Measurements from ENCODE around the gene CD68. TPM values are rescaled to one million over a fixed set of nuclear protein-coding genes. Genes with fewer than 3 reads are reported as not detected.

Gene CD68
- total and polyA plus RNA-seq, 2 donors, result 47.0 to 124 TPM

DNA sequence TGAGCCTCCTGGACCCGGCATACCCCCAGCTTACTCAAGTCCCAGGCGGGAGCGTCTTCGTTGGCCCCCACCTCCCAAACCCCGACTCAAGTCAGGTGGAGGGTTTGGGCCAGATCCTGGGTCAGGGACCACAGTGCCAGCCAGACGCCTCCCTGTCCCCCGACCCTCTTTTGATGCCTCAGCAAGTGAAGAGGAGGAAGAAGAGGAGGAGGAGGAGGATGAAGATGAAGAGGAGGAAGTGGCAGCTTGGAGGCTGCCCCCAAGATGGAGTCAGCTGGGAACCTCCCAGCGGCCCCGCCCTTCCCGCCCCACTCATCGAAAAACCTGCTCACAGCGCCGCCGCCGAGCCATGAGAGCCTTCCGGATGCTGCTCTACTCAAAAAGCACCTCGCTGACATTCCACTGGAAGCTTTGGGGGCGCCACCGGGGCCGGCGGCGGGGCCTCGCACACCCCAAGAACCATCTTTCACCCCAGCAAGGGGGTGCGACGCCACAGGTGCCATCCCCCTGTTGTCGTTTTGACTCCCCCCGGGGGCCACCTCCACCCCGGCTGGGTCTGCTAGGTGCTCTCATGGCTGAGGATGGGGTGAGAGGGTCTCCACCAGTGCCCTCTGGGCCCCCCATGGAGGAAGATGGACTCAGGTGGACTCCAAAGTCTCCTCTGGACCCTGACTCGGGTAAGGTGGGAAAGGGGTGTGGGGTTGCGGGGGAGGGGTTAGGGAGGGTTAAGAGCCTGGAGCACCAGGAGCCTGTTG, 16.1 kb upstream of the CD68 start:
- 96% methylated on average over 30 of the region's 30 CpGs for WGBS
- H3K36me3 ChIP-seq (ENCODE audit: control insufficient read depth in 2 of 2, insufficient read depth in 2 of 2, low read length in 1 of 2), result peaks cover 30 to 47% of the 10 kb centered on the region in 2 donors
- no peak for DNase-seq (ENCODE audit: low read depth in 6 of 9, low spot score in 9 of 9)
- H3K4me3 ChIP-seq (ENCODE audit: low read length in 2 of 2), result no peak overlapping the region
- peaks cover 0 to 14% of the 10 kb centered on the region in 2 donors for H3K27me3 ChIP-seq (ENCODE audit: control insufficient read depth in 2 of 2, insufficient read depth in 1 of 2, low read length in 1 of 2)
- H3K27ac ChIP-seq (ENCODE audit: low read depth in 1 of 2, low read length in 1 of 2), result no peak overlapping the region
- H3K4me1 ChIP-seq (ENCODE audit: control insufficient read depth in 2 of 2, insufficient read depth in 2 of 2, low read length in 2 of 2), result peaks cover 25 to 45% of the 10 kb centered on the region in 2 donors
- peaks cover 0 to 5% of the 10 kb centered on the region in 2 donors for H3K9me3 ChIP-seq (ENCODE audit: control insufficient read depth in 2 of 2, insufficient read depth in 1 of 2, low read length in 1 of 2)

DNA sequence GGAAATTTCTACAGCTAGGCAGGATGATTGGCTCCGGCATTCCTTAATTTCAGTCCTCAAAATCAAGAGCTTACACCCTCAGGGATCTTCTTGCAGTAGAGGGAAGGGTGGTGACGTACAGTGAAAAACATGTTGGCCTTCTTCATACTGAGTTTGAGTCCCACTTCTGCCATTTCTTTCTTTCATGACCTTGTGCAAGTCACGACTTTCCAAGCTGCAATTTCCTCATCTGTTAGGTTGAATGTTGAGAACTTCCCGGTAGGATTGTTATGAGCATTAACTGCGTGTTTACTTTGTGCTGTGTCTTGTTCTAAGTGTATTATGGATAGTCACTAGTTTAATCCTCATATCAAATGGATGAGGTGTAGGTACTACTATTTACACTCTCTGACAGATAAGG, 9.9 kb upstream of the CD68 start:
- H3K4me3 ChIP-seq (ENCODE audit: low read length in 2 of 2), result no peak overlapping the region
- no peak overlapping the region for H3K27ac ChIP-seq (ENCODE audit: low read depth in 1 of 2, low read length in 1 of 2)
- peaks cover 38 to 66% of the 10 kb centered on the region in 2 donors for H3K36me3 ChIP-seq (ENCODE audit: control insufficient read depth in 2 of 2, insufficient read depth in 2 of 2, low read length in 1 of 2)
- H3K4me1 ChIP-seq (ENCODE audit: control insufficient read depth in 2 of 2, insufficient read depth in 2 of 2, low read length in 2 of 2), result peaks cover 3 to 15% of the 10 kb centered on the region in 2 donors
- H3K27me3 ChIP-seq (ENCODE audit: control insufficient read depth in 2 of 2, insufficient read depth in 1 of 2, low read length in 1 of 2), result no peaks in the 10 kb centered on the region
- H3K9me3 ChIP-seq (ENCODE audit: control insufficient read depth in 2 of 2, insufficient read depth in 1 of 2, low read length in 1 of 2), result peaks cover 0 to 3% of the 10 kb centered on the region in 2 donors
- 98% methylated on average over 5 of the region's 5 CpGs for WGBS
- DNase-seq (ENCODE audit: low read depth in 6 of 9, low spot score in 9 of 9), result no peak

DNA sequence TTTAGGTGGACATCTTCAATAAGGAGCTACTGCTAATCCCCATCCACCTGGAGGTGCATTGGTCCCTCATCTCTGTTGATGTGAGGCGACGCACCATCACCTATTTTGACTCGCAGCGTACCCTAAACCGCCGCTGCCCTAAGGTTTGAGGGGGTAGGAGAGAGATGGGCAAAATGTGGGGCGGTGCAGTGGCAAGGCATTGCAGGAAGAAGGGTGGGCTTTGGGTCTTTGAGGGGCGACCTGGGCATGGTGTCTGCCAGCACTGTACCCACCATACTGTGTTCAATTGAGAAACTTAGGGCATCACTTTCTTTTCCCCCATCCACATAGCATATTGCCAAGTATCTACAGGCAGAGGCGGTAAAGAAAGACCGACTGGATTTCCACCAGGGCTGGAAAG, 9.1 kb upstream of the CD68 start:
- Histone ChIP-seq H3K4me1 (ENCODE audit: control insufficient read depth in 2 of 2, insufficient read depth in 2 of 2, low read length in 2 of 2) (peaks cover 5 to 23% of the 10 kb centered on the region in 2 donors), H3K27me3 (ENCODE audit: control insufficient read depth in 2 of 2, insufficient read depth in 1 of 2, low read length in 1 of 2) (no peaks in the 10 kb centered on the region), H3K36me3 (ENCODE audit: control insufficient read depth in 2 of 2, insufficient read depth in 2 of 2, low read length in 1 of 2) (peaks cover 39 to 66% of the 10 kb centered on the region in 2 donors), H3K27ac (ENCODE audit: low read depth in 1 of 2, low read length in 1 of 2) (no peak overlapping the region), H3K9me3 (ENCODE audit: control insufficient read depth in 2 of 2, insufficient read depth in 1 of 2, low read length in 1 of 2) (peaks cover 0 to 3% of the 10 kb centered on the region in 2 donors), H3K4me3 (ENCODE audit: low read length in 2 of 2) (no peak overlapping the region)
- WGBS, result 97% methylated on average over 10 of the region's 10 CpGs
- DNase-seq (ENCODE audit: low read depth in 6 of 9, low spot score in 9 of 9), result no peak

DNA sequence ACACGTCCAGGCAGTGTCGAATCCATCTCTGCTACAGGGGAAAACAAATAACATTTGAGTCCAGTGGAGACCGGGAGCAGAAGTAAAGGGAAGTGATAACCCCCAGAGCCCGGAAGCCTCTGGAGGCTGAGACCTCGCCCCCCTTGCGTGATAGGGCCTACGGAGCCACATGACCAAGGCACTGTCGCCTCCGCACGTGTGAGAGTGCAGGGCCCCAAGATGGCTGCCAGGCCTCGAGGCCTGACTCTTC, 7.2 kb upstream of the CD68 start:
- peaks cover 48 to 68% of the 10 kb centered on the region in 2 donors for H3K36me3 ChIP-seq (ENCODE audit: control insufficient read depth in 2 of 2, insufficient read depth in 2 of 2, low read length in 1 of 2)
- H3K27me3 ChIP-seq (ENCODE audit: control insufficient read depth in 2 of 2, insufficient read depth in 1 of 2, low read length in 1 of 2), result no peaks in the 10 kb centered on the region
- H3K4me1 ChIP-seq (ENCODE audit: control insufficient read depth in 2 of 2, insufficient read depth in 2 of 2, low read length in 2 of 2), result peaks cover 8 to 34% of the 10 kb centered on the region in 2 donors
- peaks cover 0 to 3% of the 10 kb centered on the region in 2 donors for H3K9me3 ChIP-seq (ENCODE audit: control insufficient read depth in 2 of 2, insufficient read depth in 1 of 2, low read length in 1 of 2)
- peak in 1 of 9 donors; percentile 94 for DNase-seq (ENCODE audit: low read depth in 6 of 9, low spot score in 9 of 9)
- peak overlapping the region; percentile 72 to 77 for H3K27ac ChIP-seq (ENCODE audit: low read depth in 1 of 2, low read length in 1 of 2)
- H3K4me3 ChIP-seq (ENCODE audit: low read length in 2 of 2), result peak overlapping the region; percentile 51 to 59
- under 1% methylated on average over 11 of the region's 11 CpGs for WGBS

DNA sequence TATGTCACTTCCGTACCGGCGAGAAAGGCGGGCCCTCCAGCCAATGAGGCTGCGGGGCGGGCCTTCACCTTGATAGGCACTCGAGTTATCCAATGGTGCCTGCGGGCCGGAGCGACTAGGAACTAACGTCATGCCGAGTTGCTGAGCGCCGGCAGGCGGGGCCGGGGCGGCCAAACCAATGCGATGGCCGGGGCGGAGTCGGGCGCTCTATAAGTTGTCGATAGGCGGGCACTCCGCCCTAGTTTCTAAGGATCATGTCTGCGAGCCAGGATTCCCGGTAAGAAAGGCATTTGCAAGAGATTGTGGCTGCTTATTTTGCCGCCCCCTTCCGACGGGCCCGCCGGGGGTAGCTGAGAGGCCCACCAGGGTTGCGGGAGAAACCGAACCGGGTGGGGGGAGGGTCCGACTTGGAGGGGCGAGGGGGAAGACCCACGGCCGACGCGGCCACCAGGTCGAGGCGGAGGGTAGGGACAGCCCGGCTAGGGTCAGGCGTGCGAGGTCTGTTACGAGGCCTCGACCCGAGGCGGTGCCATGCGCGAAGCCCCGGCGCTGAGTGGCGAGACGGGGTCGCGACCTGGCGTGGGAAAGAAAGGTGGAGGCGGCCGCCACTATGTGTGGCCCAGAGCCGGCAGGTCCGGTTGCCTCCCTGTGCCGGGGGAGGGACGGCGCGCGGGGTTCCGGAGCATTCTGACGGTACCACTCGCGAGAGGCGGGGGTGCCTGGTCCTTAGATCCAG, 6.7 kb upstream of the CD68 start:
- Histone ChIP-seq H3K27me3 (ENCODE audit: control insufficient read depth in 2 of 2, insufficient read depth in 1 of 2, low read length in 1 of 2) (no peaks in the 10 kb centered on the region), H3K4me1 (ENCODE audit: control insufficient read depth in 2 of 2, insufficient read depth in 2 of 2, low read length in 2 of 2) (peaks cover 8 to 36% of the 10 kb centered on the region in 2 donors), H3K4me3 (ENCODE audit: low read length in 2 of 2) (peak overlapping the region; percentile 65 to 100), H3K9me3 (ENCODE audit: control insufficient read depth in 2 of 2, insufficient read depth in 1 of 2, low read length in 1 of 2) (peaks cover 0 to 3% of the 10 kb centered on the region in 2 donors), H3K36me3 (ENCODE audit: control insufficient read depth in 2 of 2, insufficient read depth in 2 of 2, low read length in 1 of 2) (peaks cover 52 to 68% of the 10 kb centered on the region in 2 donors), H3K27ac (ENCODE audit: low read depth in 1 of 2, low read length in 1 of 2) (peak overlapping the region; percentile 97 to 98)
- WGBS, result under 1% methylated on average over 73 of the region's 73 CpGs
- DNase-seq (ENCODE audit: low read depth in 6 of 9, low spot score in 9 of 9), result peak in 8 of 9 donors; percentile 96 to 100 (median 98)

DNA sequence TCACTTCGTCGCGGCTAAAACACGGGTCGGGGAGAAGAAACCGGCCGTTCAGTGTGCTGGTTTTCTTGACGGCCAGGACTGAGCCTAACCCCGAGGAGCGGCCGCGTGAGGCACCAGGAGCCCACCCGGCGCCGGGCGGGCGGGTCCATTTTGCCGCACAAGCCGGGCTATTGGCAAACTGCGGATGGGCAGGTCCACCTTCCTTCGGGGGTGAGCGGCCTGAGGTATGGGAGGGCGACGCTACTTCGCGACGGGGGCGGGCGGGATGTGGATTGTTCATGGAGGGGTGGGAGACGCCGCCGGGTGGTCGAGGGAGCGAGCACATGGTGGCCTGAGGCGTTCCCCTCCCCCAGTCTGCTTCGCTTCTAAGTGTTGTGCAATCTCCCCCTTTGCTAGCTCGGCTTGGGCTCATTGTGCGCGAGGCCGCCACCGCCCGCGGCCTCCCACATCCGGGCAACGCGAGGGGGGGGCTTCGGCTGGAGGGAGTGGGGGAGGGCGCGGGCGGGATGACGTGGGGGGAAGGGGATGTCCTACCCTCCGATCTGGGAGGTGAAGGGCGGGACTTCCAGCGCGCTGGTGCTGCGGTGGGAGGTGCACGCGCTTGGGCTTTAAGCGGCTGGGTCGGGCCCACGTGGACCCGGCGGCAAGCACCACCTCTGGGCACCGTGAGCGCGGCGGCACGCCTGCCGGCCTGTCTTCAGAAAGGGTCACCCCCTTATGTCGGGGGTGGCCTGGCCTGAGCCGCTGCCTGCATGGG, 5.9 kb upstream of the CD68 start:
- Histone ChIP-seq H3K27ac (ENCODE audit: low read depth in 1 of 2, low read length in 1 of 2) (peak overlapping the region; percentile 97 to 98), H3K36me3 (ENCODE audit: control insufficient read depth in 2 of 2, insufficient read depth in 2 of 2, low read length in 1 of 2) (peaks cover 59 to 72% of the 10 kb centered on the region in 2 donors), H3K4me3 (ENCODE audit: low read length in 2 of 2) (peak overlapping the region; percentile 65 to 100), H3K9me3 (ENCODE audit: control insufficient read depth in 2 of 2, insufficient read depth in 1 of 2, low read length in 1 of 2) (peaks cover 0 to 3% of the 10 kb centered on the region in 2 donors), H3K27me3 (ENCODE audit: control insufficient read depth in 2 of 2, insufficient read depth in 1 of 2, low read length in 1 of 2) (no peaks in the 10 kb centered on the region), H3K4me1 (ENCODE audit: control insufficient read depth in 2 of 2, insufficient read depth in 2 of 2, low read length in 2 of 2) (peaks cover 8 to 38% of the 10 kb centered on the region in 2 donors)
- under 1% methylated on average over 71 of the region's 71 CpGs for WGBS
- peak in 8 of 9 donors; percentile 74 to 95 (median 90) for DNase-seq (ENCODE audit: low read depth in 6 of 9, low spot score in 9 of 9)

DNA sequence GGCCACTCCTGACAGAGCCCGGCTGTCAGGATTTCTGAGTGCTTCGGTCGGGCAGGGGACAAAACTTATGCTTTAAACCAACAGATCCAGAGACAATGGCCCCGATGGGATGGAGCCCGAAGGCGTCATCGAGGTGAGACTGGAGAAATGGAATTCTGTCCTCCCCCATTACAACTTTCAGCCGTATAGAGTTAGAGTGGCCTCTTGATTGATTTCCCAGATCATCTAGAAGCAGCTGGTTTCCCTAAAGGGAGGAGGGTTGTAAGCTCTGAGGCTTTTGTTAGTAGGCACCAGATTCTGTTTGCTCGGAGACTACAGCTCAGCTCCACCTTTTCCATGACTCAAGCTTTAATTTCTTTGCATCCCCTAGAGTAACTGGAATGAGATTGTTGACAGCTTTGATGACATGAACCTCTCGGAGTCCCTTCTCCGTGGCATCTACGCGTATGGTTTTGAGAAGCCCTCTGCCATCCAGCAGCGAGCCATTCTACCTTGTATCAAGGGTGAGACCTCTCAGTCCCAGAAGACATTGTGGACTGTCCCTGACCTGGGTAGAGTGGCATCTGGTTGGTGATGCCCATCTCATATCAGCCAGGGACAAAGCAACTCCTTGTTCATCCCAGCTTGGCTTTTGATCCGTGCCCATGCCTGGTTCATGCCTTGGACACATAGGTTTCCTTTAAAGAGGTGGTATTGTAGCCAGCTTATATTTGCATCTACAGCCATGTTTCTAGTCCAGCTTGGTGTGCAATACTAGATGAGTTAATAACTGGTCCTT, 5.1 kb upstream of the CD68 start:
- peak overlapping the region in 1 of 2 donors; percentile 59 for H3K27ac ChIP-seq (ENCODE audit: low read depth in 1 of 2, low read length in 1 of 2)
- H3K4me1 ChIP-seq (ENCODE audit: control insufficient read depth in 2 of 2, insufficient read depth in 2 of 2, low read length in 2 of 2), result peaks cover 10 to 45% of the 10 kb centered on the region in 2 donors
- H3K4me3 ChIP-seq (ENCODE audit: low read length in 2 of 2), result peak overlapping the region; percentile 65 to 100
- WGBS, result 55% methylated on average over 15 of the region's 15 CpGs
- no peak for DNase-seq (ENCODE audit: low read depth in 6 of 9, low spot score in 9 of 9)
- H3K36me3 ChIP-seq (ENCODE audit: control insufficient read depth in 2 of 2, insufficient read depth in 2 of 2, low read length in 1 of 2), result peaks cover 67 to 75% of the 10 kb centered on the region in 2 donors
- no peaks in the 10 kb centered on the region for H3K27me3 ChIP-seq (ENCODE audit: control insufficient read depth in 2 of 2, insufficient read depth in 1 of 2, low read length in 1 of 2)
- peaks cover 0 to 3% of the 10 kb centered on the region in 2 donors for H3K9me3 ChIP-seq (ENCODE audit: control insufficient read depth in 2 of 2, insufficient read depth in 1 of 2, low read length in 1 of 2)

DNA sequence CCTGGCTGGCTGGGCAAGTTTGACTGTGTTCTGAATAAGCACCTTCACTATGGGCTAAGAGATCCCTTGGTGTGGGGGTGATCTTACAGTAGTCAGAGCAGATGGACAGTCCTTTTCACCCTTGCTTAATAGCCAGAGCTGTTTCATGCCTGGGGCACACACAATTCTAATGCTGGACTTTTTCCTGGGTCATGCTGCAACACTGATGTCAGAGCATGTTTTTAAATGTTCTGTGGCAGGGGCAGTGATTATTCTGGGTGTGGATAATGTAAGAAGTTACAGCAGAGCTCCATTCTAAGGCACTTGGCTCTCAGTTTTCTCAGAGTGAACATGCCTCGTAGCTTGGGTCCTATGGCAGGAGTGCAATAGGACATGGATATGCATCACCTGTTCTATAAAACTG, 4.0 kb upstream of the CD68 start:
- no peak for DNase-seq (ENCODE audit: low read depth in 6 of 9, low spot score in 9 of 9)
- Histone ChIP-seq H3K4me1 (ENCODE audit: control insufficient read depth in 2 of 2, insufficient read depth in 2 of 2, low read length in 2 of 2) (peaks cover 11 to 53% of the 10 kb centered on the region in 2 donors), H3K27me3 (ENCODE audit: control insufficient read depth in 2 of 2, insufficient read depth in 1 of 2, low read length in 1 of 2) (no peaks in the 10 kb centered on the region), H3K4me3 (ENCODE audit: low read length in 2 of 2) (no peak overlapping the region), H3K36me3 (ENCODE audit: control insufficient read depth in 2 of 2, insufficient read depth in 2 of 2, low read length in 1 of 2) (peaks cover 71 to 73% of the 10 kb centered on the region in 2 donors), H3K9me3 (ENCODE audit: control insufficient read depth in 2 of 2, insufficient read depth in 1 of 2, low read length in 1 of 2) (peaks cover 0 to 3% of the 10 kb centered on the region in 2 donors), H3K27ac (ENCODE audit: low read depth in 1 of 2, low read length in 1 of 2) (no peak overlapping the region)
- 91% methylated on average over 1 of the region's 1 CpG for WGBS

Measured in thymus (tissue), 11 donors.